ENCODE results near the gene IGLL5. TPM values are rescaled to one million over a fixed set of nuclear protein-coding genes. Genes with fewer than 3 reads are reported as not detected.
A peak's percentile ranks its signal among the peaks of the same experiment; 100 is the strongest.

The IGLL5 gene
- 195 TPM for polyA plus RNA-seq

DNA sequence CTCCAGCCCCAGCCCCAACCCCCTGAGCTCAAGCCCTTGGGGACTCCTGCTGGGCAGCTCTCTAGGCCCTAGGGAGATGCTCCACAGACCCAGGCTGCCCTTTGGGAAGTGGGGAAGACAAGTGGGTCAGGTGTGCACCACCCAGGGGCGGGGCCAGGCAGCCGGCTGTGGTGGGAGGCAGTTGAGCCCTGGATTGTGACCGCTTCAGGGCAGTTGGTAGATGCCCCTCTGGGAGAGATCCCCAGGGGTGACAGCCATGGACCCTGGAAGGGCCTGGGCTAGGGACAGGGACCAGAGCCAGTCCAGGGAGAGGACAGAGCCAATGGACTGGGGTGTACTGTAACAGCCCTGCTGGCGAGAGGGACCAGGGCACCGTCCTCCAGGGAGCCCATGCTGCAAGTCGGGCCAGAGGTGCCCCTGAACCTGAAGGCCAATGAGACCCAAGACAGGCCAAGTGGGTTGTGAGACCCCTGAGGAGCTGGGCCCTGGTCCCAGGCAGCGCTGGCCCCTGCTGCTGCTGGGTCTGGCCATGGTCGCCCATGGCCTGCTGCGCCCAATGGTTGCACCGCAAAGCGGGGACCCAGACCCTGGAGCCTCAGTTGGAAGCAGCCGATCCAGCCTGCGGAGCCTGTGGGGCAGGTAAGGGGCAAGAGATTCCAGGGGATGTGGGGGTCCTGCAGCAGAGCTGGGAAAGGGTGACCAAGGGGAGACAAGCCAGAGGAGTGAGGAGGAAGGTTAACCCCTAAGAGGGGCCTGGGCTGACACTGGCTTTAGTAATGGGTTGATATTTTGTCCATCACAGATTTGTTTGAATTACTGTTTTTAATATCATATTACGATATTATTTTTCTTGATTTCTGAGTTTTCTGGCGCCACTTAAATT, at the start of gene IGLL5:
Gene IGLL5 (plus strand): TSS at position 196 of the 883 bp plus-strand sequence. CDS start 238 bp downstream, at position 434.
- Mint-ChIP-seq H3K36me3 (peaks cover 7% of the 10 kb centered on the region), H3K27me3 (peaks cover 33% of the 10 kb centered on the region), H3K27ac (peak within 1 kb of the TSS in 1 of 3 donors; percentile 71), H3K4me1 (peaks cover 39 to 54% (median 44%) of the 10 kb centered on the region in 3 donors), H3K4me3 (peak within 1 kb of the TSS; percentile 54 to 92 (median 70)), H3K9me3 (no peaks in the 10 kb centered on the region)

DNA sequence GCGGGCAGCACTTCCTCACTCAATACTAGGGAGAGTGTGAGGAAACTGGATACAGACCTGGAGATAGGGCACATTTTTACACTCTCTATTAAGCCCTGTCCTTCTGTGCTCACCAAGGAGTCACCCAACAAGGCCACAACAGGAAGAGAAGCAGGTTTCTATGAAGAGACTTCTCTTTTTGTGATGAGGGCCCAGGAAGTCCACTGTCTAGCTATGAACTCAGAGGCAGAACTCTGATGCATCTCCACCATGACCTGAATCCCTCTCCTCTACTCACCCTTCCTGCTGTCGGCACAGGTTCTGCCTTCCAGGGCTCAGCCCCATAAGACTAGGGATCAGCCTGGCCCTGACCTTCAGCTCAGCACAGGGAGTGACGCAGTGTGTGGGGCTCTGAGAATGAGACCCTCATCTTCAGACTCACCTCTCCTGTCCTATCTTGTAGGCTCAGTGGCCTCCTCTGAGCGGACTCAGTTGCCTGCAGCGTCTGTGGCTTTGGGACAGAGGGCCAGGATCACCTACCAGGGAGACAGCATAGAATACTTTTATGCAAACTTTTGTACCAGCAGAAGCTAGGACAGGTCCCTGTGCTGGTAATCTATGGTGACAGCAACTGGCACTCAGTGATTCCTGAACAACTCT, 49.3 kb upstream of the IGLL5 start:
- H3K27ac Mint-ChIP-seq, result no peak overlapping the region
- H3K36me3 Mint-ChIP-seq, result no peaks in the 10 kb centered on the region
- H3K4me3 Mint-ChIP-seq, result peak overlapping the region in 2 of 4 donors; percentile 23 to 24
- peaks cover 8 to 20% (median 14%) of the 10 kb centered on the region in 3 donors for H3K4me1 Mint-ChIP-seq
- peaks cover 22% of the 10 kb centered on the region for H3K27me3 Mint-ChIP-seq
- peaks cover 0 to 1% (median 0%) of the 10 kb centered on the region in 3 donors for H3K9me3 Mint-ChIP-seq

DNA sequence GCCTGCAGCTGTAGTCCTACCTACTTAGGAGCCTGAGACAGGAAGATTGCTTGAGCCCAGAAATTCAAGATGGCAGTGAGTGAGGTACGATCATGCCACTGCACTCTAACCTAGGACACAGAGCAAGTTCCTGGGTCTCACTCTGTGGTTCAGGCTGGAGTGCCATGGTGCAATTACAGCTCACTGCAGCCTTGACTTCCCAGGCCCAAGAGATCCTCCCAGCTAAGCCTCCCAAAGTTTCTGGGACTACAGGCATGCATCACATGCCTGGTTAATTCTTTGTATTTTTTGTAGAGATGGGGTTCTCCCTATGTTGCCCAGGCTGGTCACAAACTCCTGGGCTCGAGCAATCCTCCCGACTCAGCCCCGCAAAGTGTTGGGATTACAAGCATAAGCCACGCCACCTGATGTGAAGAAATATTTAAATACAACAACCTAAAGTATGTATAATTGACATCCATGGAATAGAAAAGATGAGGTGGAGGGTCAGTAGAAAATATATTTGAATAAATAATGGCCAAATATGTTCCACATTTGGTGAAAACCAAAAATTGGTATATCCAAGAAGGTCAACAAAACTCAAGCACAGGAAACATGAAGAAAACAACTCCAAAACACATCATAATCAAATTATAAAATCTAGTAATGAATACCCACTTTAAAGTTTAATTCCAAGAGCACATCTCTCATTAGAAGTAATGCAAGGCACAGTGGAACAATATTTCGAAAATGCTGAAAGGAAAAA, 47.9 kb upstream of the IGLL5 start:
- H3K4me3 Mint-ChIP-seq, result peak overlapping the region in 1 of 4 donors; percentile 32
- peaks cover 21% of the 10 kb centered on the region for H3K27me3 Mint-ChIP-seq
- no peaks in the 10 kb centered on the region for H3K36me3 Mint-ChIP-seq
- peaks cover 8 to 20% (median 14%) of the 10 kb centered on the region in 3 donors for H3K4me1 Mint-ChIP-seq
- H3K9me3 Mint-ChIP-seq, result no peaks in the 10 kb centered on the region
- H3K27ac Mint-ChIP-seq, result peak overlapping the region in 1 of 3 donors; percentile 70

DNA sequence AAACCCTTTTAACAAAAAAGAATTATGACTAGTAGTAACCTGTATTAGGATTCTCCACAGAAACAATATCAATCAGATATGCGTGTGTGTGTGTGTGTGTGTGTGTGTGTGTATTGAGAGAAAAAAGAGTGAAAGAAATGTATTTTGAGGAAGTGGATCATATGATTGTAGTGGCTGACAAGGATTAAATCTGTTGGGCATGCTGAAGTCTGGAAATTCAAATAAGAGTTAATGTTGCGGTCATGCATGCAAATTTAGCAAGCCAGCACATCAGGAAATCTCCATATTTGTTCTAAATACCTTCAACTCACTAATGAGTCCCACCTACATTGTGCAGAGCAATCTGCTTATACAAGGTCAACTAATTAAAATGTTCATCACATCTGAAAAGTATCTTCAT, 46.8 kb upstream of the IGLL5 start:
- H3K4me1 Mint-ChIP-seq, result peaks cover 8 to 20% (median 14%) of the 10 kb centered on the region in 3 donors
- no peaks in the 10 kb centered on the region for H3K36me3 Mint-ChIP-seq
- H3K4me3 Mint-ChIP-seq, result peak overlapping the region in 1 of 4 donors; percentile 30
- no peaks in the 10 kb centered on the region for H3K9me3 Mint-ChIP-seq
- H3K27ac Mint-ChIP-seq, result peak overlapping the region; percentile 53 to 83 (median 70)
- peaks cover 13% of the 10 kb centered on the region for H3K27me3 Mint-ChIP-seq

DNA sequence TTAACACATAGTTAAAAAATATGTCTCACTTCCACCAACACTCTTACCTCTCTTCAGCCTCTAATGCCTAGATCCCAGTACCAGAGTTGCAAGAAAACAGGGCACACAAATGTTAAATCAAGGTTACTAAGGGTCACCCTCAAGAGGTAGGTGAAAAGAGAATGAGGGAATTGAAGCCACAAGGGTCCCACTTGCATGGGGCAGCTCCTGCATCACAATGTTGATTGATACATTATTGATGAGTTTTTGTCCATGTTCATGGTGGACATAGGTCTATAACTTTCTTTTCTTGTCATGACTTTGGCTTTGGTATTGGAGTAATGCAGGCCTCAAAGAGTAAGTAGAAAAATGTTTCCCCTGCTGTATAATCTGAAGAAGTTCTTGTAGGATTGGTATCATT, 46.0 kb upstream of the IGLL5 start:
- Mint-ChIP-seq H3K4me3 (no peak overlapping the region), H3K9me3 (no peaks in the 10 kb centered on the region), H3K27me3 (peaks cover 13% of the 10 kb centered on the region), H3K36me3 (no peaks in the 10 kb centered on the region), H3K4me1 (peaks cover 8 to 20% (median 14%) of the 10 kb centered on the region in 3 donors), H3K27ac (no peak overlapping the region)

DNA sequence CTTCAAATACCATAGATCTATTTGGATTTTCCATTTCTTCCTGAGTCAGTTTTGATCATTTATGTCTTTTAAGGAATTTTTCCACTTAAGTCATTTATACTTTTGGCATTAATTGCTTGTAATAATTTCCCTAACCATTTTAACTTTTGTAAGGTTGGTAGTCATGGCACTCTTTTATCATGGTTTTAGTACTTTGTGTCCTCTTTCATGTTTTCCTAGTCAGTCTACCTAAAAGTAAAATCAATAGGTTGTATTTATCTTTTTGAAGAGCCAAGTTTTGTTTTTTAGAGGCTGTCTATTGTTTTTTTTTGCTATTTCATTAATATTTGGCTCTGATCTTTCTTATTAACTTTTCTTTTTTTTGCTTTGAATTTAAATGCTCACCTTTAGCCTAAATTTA, 45.5 kb upstream of the IGLL5 start:
- peaks cover 11% of the 10 kb centered on the region for H3K27me3 Mint-ChIP-seq
- H3K4me1 Mint-ChIP-seq, result peaks cover 8 to 20% (median 14%) of the 10 kb centered on the region in 3 donors
- no peaks in the 10 kb centered on the region for H3K36me3 Mint-ChIP-seq

DNA sequence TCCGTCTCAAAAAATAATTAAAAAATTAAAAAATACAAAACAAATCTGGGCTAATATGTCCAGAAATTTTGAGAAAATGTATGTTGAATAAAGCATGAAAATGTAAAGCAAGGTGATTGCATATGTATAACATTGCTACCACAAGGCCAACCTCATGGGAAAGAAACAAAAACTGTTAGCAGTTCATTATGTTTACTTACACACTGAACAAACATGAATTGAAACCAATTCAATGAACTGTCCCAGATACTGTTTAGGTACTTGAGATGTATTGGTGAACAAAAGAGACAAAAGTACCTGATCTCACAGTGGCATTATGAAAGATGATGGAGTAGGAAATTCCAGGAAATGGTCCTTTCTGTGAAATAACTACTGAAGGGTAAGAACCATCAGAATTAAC, 43.8 kb upstream of the IGLL5 start:
- Mint-ChIP-seq H3K27ac (no peak overlapping the region), H3K27me3 (peaks cover 6% of the 10 kb centered on the region), H3K4me1 (peaks cover 3 to 19% (median 15%) of the 10 kb centered on the region in 3 donors), H3K9me3 (no peaks in the 10 kb centered on the region), H3K4me3 (no peak overlapping the region), H3K36me3 (no peaks in the 10 kb centered on the region)

More for the DNA sequence above, 45.5 kb upstream of the IGLL5 start:
- no peak overlapping the region for H3K27ac Mint-ChIP-seq
- no peaks in the 10 kb centered on the region for H3K9me3 Mint-ChIP-seq
- no peak overlapping the region for H3K4me3 Mint-ChIP-seq

DNA sequence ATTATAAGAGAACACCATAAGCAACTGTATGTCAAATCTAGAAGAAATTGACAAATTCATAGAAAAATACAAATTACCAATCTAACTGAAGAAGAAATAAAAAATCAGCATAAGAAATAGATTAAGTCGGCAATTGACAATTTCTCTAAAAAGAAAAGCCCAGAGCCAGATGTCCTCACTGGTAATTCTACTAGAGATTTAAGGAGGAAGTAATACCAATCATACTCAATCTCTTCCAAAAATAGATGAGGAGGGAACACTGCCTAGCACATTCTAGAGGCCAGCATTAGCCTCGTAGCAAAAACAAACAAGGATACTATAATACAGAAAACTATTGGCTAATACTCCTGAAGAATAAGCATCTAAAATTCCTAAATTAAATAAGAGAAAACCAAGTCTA, 40.4 kb upstream of the IGLL5 start:
- no peak overlapping the region for H3K4me3 Mint-ChIP-seq
- peaks cover 12% of the 10 kb centered on the region for H3K27me3 Mint-ChIP-seq
- H3K4me1 Mint-ChIP-seq, result peaks cover 15 to 23% (median 20%) of the 10 kb centered on the region in 3 donors

DNA sequence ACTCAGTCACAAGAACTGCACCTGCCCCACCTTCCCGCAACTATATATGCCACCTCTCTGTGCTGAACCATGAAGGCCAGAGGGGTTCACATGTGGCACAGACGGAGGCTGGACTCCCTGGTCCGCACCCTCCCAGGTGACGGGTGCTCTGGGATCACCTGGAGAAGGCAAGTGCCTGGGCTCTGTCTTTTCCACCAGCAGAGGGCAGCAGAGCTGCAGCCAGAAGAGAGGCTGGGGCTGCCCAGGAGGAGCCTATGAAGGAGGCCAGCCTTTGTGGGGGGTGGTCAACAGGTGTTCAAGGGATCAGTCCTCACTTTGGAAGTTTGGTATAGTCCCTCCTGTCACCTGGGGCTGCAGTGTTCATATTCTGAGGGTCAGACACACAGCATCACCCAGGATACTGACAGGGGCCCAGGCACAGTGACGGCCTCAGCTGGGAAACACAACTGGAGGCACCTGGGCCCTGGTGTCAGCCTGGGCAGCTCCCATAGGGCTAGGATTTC, 39.2 kb upstream of the IGLL5 start:
- no peak overlapping the region for H3K4me3 Mint-ChIP-seq
- peaks cover 14% of the 10 kb centered on the region for H3K27me3 Mint-ChIP-seq
- H3K27ac Mint-ChIP-seq, result no peak overlapping the region
- H3K9me3 Mint-ChIP-seq, result no peaks in the 10 kb centered on the region
- H3K36me3 Mint-ChIP-seq, result no peaks in the 10 kb centered on the region
- H3K4me1 Mint-ChIP-seq, result peaks cover 15 to 24% (median 23%) of the 10 kb centered on the region in 3 donors

More for the DNA sequence above, 40.4 kb upstream of the IGLL5 start:
- H3K27ac Mint-ChIP-seq, result no peak overlapping the region
- no peaks in the 10 kb centered on the region for H3K36me3 Mint-ChIP-seq
- no peaks in the 10 kb centered on the region for H3K9me3 Mint-ChIP-seq

DNA sequence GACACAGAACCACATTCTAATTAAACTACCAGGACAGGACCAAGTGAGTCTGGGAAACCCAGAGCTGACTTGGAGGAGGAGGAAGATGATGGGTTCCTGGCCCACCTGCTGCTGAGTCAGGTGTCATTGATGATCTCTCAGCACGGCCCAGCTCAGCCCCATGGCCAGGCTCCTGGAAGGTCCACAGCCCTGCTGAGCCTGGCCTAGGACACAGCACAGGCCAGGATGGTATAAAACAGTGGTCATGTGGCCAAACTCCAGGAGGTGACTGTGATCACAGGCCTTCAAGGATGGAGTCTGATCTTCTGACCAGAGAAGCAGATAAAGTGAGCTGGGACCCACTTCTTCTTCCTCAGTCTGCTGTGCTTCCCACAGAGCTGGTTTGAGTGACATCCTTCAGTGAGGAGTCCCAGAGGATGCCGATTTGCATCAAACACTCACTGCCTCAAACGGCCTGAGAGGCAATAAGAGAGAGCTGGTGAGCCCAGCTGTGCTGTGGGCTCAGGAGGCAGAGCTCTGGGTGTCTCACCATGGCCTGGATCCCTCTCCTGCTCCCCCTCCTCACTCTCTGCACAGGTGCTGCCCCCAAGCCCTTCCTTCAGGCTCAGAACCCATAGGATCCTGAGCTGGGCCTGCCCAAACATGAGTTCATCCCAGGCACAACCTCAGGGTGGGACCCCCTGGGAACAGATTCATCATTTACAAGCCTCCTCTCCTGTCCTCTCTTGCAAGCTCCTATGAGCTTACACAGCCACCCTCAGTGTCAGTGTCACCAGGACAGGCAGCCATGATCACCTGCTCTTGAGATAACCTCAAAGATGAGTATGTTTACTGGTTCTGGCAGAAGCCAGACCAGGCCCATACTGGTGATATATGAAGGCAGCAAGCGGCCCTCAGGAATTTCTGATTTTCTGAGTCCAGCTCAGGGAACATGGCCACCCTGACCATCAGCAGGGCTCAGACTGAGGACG, 37.7 kb upstream of the IGLL5 start:
- Mint-ChIP-seq H3K27me3 (peaks cover 13% of the 10 kb centered on the region), H3K4me1 (peaks cover 15 to 28% (median 23%) of the 10 kb centered on the region in 3 donors), H3K4me3 (peak overlapping the region in 2 of 4 donors; percentile 17 to 86), H3K36me3 (no peaks in the 10 kb centered on the region), H3K9me3 (no peaks in the 10 kb centered on the region), H3K27ac (peak overlapping the region in 1 of 3 donors; percentile 23)

DNA sequence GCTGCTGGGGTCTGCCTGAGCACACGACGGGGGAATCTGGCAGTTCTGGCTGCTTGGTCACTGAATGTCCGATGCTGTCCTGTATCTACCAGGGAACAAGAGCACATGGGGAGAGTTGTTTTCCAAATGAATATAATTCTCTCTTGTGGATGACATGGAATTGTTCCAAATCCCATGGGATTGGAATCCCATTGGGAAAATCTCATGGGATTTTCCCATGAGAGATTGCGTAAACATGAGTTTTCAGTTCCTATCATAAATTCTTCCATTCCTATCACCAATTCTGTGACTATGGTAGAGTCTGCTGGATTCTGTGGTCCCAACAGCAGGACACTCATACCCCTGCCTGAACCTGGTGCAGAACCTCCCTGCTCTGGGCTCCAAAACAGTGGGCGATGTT, 35.6 kb upstream of the IGLL5 start:
- H3K9me3 Mint-ChIP-seq, result no peaks in the 10 kb centered on the region
- peaks cover 23 to 32% (median 28%) of the 10 kb centered on the region in 3 donors for H3K4me1 Mint-ChIP-seq
- peaks cover 17% of the 10 kb centered on the region for H3K27me3 Mint-ChIP-seq
- no peaks in the 10 kb centered on the region for H3K36me3 Mint-ChIP-seq
- H3K4me3 Mint-ChIP-seq, result no peak overlapping the region
- H3K27ac Mint-ChIP-seq, result no peak overlapping the region

DNA sequence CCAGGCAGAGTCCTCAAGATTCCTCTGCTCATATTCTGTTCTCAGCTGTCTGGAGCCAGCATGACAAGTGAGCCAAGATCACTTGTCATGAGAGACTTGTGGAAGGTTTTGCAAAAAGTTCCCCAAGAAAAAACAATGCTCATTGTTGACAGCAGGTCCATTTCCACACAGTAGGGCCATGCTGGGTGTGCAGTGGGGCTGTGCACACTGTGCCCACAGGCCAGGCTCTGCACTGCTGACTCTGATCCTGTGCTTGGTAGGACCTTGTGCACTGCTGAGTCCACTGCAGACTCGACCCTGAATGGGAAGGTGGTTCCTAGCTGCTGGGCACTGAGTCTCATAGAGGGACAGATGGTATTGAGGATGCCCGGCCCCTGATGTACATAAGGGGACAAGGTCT, 33.9 kb upstream of the IGLL5 start:
- peaks cover 25% of the 10 kb centered on the region for H3K27me3 Mint-ChIP-seq
- peaks cover 34 to 37% (median 35%) of the 10 kb centered on the region in 3 donors for H3K4me1 Mint-ChIP-seq
- H3K27ac Mint-ChIP-seq, result no peak overlapping the region
- H3K4me3 Mint-ChIP-seq, result no peak overlapping the region
- no peaks in the 10 kb centered on the region for H3K36me3 Mint-ChIP-seq
- H3K9me3 Mint-ChIP-seq, result no peaks in the 10 kb centered on the region

DNA sequence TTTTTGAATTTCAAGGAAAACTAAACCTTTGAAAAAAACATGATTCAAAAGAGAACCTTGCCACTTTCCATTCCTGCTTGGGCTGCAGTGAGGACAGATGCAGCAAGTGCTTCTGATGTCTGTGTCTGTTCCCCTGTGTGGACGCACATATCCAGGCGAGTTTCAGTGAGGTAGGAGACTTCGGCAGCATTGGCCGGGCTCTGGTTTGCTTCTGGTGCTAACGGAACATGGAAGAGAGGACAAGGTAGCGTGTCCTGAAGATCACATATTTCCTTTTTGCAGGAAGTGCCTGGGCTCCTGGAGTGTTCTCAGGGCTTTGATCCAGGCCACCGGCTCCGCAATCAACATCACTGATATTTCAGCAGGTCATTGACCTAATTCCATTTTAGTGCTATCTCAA, 33.1 kb upstream of the IGLL5 start:
- Mint-ChIP-seq H3K36me3 (peaks cover 1% of the 10 kb centered on the region), H3K27me3 (peaks cover 28% of the 10 kb centered on the region), H3K27ac (no peak overlapping the region), H3K4me1 (peaks cover 29 to 32% (median 30%) of the 10 kb centered on the region in 3 donors), H3K9me3 (no peaks in the 10 kb centered on the region), H3K4me3 (no peak overlapping the region)

DNA sequence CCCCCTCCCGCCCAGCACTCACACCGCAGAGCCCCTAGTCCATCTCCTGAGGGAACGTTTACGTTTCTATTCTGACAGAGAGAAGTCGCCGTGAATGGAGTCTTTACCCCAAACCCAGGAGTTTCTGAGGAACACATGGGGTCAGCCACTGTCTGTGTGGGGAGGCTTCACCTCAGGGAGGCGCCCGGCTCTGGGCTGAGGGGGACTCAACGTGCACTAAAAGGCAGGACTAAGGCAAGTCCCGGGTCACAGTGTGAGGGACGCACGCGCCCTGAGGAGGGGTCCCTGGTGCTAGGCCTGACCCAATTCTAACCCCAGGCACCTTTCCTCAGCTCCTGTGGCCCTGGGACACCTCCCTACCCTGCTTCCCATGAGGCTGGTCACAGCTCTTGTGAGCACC, 32.5 kb upstream of the IGLL5 start:
- H3K4me3 Mint-ChIP-seq, result no peak overlapping the region

More for the DNA sequence above, 32.5 kb upstream of the IGLL5 start:
- H3K4me1 Mint-ChIP-seq, result peaks cover 23 to 27% (median 24%) of the 10 kb centered on the region in 3 donors
- H3K36me3 Mint-ChIP-seq, result peaks cover 1% of the 10 kb centered on the region
- H3K9me3 Mint-ChIP-seq, result no peaks in the 10 kb centered on the region
- no peak overlapping the region for H3K27ac Mint-ChIP-seq
- peaks cover 30% of the 10 kb centered on the region for H3K27me3 Mint-ChIP-seq
